K562 (cell line): Measurements from ENCODE around the gene PCMTD2. TPM values are rescaled to one million over a fixed set of nuclear protein-coding genes. Genes with fewer than 3 reads are reported as not detected.
A peak's percentile ranks its signal among the peaks of the same experiment; 100 is the strongest.

Source experiments
- ATAC-seq: fragments of 200-7000 bp; cut with Tn5 transposase; 3 replicates; pipeline ENCODE4 v1.9.1; 2020; ENCODE audit warnings: moderate library complexity
- BruUV-seq: library from RNA; stranded (reverse); fragments of 400-500 nt; replicated peaks from 2 replicates; lab custom pipeline; 2021; lab: Mats Ljungman, UMichigan
- CTCF ChIA-PET: fragments of 300-600 bp; formaldehyde crosslinking; extraction: SDS; loops from one replicate; lab custom pipeline; 2021; ENCODE audit warnings: low intra/inter-chr PET ratio; lab: Yijun Ruan, JAX
- POLR2A ChIA-PET: fragments of 300-600, 350-650 bp; sonication (Branson Sonifier 250); formaldehyde crosslinking; extraction: SDS; loops from one replicate; lab custom pipeline; 2021; ENCODE audit warnings: antibody characterized with exemption, inconsistent platforms; lab: Yijun Ruan, JAX
- DNase-seq, 4 experiments: peaks; one replicate each; pipeline versions ENCODE4 v3.0.0 to v3.0.0-alpha.2; 2011 to 2018; ENCODE audit warnings: low spot score in 3 of 4, mixed read lengths in 3 of 4; ENCODE audit errors: extremely low read depth in 1 of 4
- FAIRE-seq: peaks from 2 replicates; lab custom pipeline; 2011; peaks lifted over from hg19 to GRCh38; lab: Jason Lieb, UNC
- H2AFZ ChIP-seq: 2 replicates; pipeline ENCODE4 v1.6.0; 2011; ENCODE audit warnings: low read depth, low read length, control low read depth, inconsistent platforms
- H3K27ac ChIP-seq: fragments of 200-600 bp; 3 replicates; pipeline ENCODE4 v1.8.0; 2011; ENCODE audit warnings: low read depth, mild to moderate bottlenecking, control low read depth, inconsistent platforms, low read length, moderate library complexity, mixed read lengths; ENCODE audit errors: extremely low read depth
- H3K27me3 ChIP-seq, 2 experiments: fragments of 300-600 bp in 1 of 2; 2 replicates in 1 of 2; 3 replicates in 1 of 2; pipeline versions ENCODE4 v1.6.0 to v1.8.0; 2011; ENCODE audit warnings: inconsistent platforms in 2 of 2, low read length in 2 of 2, mild to moderate bottlenecking in 1 of 2, mixed read lengths in 1 of 2, moderate library complexity in 1 of 2; ENCODE audit not compliant: control insufficient read depth in 2 of 2, insufficient read depth in 2 of 2
- H3K36me3 ChIP-seq: fragments of 300-600 bp; 3 replicates; pipeline ENCODE4 v1.8.0; 2011; ENCODE audit warnings: mild to moderate bottlenecking, low read length, inconsistent platforms; ENCODE audit not compliant: control insufficient read depth, insufficient read depth
- H3K4me1 ChIP-seq, 2 experiments: fragments of 200-600 bp in 1 of 2; replicated peaks in 1 of 2; 2 replicates in 1 of 2; 3 replicates in 1 of 2; pipeline versions ENCODE4 v1.5.1 to v1.8.0; 2011; ENCODE audit warnings: inconsistent platforms in 2 of 2, low read length in 2 of 2, mild to moderate bottlenecking in 1 of 2, mixed read lengths in 1 of 2, moderate library complexity in 1 of 2; ENCODE audit not compliant: control insufficient read depth in 2 of 2, insufficient read depth in 2 of 2
- H3K4me2 ChIP-seq: 2 replicates; pipeline ENCODE4 v1.6.1; 2011; ENCODE audit warnings: low read length, control low read depth, inconsistent platforms, mixed read lengths; ENCODE audit not compliant: insufficient read depth
- H3K4me3 ChIP-seq: fragments of 200-600 bp; sonication (generic), shearing (Covaris generic); 2 replicates; pipeline ENCODE4 v1.5.1; 2016; ENCODE audit warnings: control low read depth, inconsistent platforms
- H3K79me2 ChIP-seq: fragments of 200-600 bp; 3 replicates; pipeline ENCODE4 v1.8.0; 2011; ENCODE audit warnings: low read length, inconsistent platforms; ENCODE audit not compliant: control insufficient read depth, insufficient read depth
- H3K9ac ChIP-seq, 2 experiments: 2 replicates each; pipeline versions ENCODE4 v1.6.0 to v1.6.1; 2011; ENCODE audit warnings: low read depth in 2 of 2, low read length in 2 of 2, control low read depth in 1 of 2, inconsistent platforms in 1 of 2, mild to moderate bottlenecking in 1 of 2, mixed read lengths in 1 of 2; ENCODE audit not compliant: insufficient read depth in 1 of 2
- H3K9me1 ChIP-seq: one replicate; pipeline ENCODE4 v1.6.0; 2011; ENCODE audit warnings: inconsistent platforms, mild to moderate bottlenecking, low read length, moderate library complexity; ENCODE audit not compliant: control insufficient read depth, insufficient read depth
- H3K9me3 ChIP-seq: replicated peaks from 2 replicates; pipeline ENCODE4 v1.5.1; 2011; ENCODE audit warnings: low read depth, low read length, inconsistent platforms; ENCODE audit not compliant: control insufficient read depth, insufficient read depth
- H4K20me1 ChIP-seq: replicated peaks from 2 replicates; pipeline ENCODE4 v1.6.1; 2011; ENCODE audit warnings: low read length, inconsistent platforms, mixed read lengths; ENCODE audit not compliant: control insufficient read depth, insufficient read depth
- ATF3 ChIP-seq, 2 experiments: fragments of 450-650 bp in 1 of 2; sonication (generic) in 1 of 2; formaldehyde crosslinking in 1 of 2; IDR thresholded peaks in 1 of 2; conservative IDR thresholded peaks in 1 of 2; 2 replicates each; pipeline versions ENCODE4 v1.6.1 to v1.8.1; 2016 to 2023; ENCODE audit warnings: mild to moderate bottlenecking in 2 of 2, moderate library complexity in 2 of 2, inconsistent platforms in 1 of 2, missing genetic modification reagents in 1 of 2
- CAMTA2 ChIP-seq: fragments of 250-450 bp; sonication (Bioruptor Pico); conservative IDR thresholded peaks from 2 replicates; pipeline ENCODE4 v1.5.1; 2022
- MYNN ChIP-seq, 2 experiments: sonication (generic); formaldehyde crosslinking in 1 of 2; IDR thresholded peaks; 2 replicates each; pipeline versions ENCODE4 v1.5.0 to v1.6.1; 2016 to 2020; ENCODE audit warnings: antibody characterized with exemption in 1 of 2, missing genetic modification reagents in 1 of 2
- NR2C1 ChIP-seq, 2 experiments: fragments of 450-650 bp; IDR thresholded peaks; 2 replicates each; pipeline ENCODE4 v1.6.1; 2017; ENCODE audit warnings: mild to moderate bottlenecking in 2 of 2, antibody characterized with exemption in 1 of 2, inconsistent platforms in 1 of 2, missing compliant biosample characterization in 1 of 2, missing genetic modification characterization in 1 of 2
- NR2C2 ChIP-seq, 2 experiments: fragments of 200-800 bp in 1 of 2; sonication (Bioruptor generic) in 1 of 2; sonication (generic) in 1 of 2; formaldehyde crosslinking in 1 of 2; IDR thresholded peaks; 2 replicates each; pipeline versions ENCODE4 v1.6.1 to v1.8.0; 2016 to 2022; ENCODE audit warnings: mild to moderate bottlenecking in 1 of 2, missing compliant biosample characterization in 1 of 2, missing genetic modification characterization in 1 of 2, missing genetic modification reagents in 1 of 2
- RBFOX2 ChIP-seq: fragments of 200-400 bp; formaldehyde crosslinking; IDR thresholded peaks from 2 replicates; pipeline ENCODE4 v1.6.1; 2017; ENCODE audit warnings: low read depth, mild to moderate bottlenecking, low read length, moderate library complexity
- RFX1 ChIP-seq: fragments of 450-650 bp; IDR thresholded peaks from 2 replicates; pipeline ENCODE4 v1.6.1; 2016; ENCODE audit warnings: mild to moderate bottlenecking, moderate library complexity
- WGBS: fragments of 100-300 bp; shearing (Covaris generic); methylation state at CpG from one replicate; pipeline ENCODE4 v1.1.6; 2016; ENCODE audit warnings: low coverage, mixed read lengths; ENCODE audit not compliant: insufficient coverage; ENCODE audit errors: missing lambda C conversion rate; 5-methylcytosine and 5-hydroxymethylcytosine counted together
- in situ Hi-C: fragments of 300-500 bp; cut with MboI; formaldehyde crosslinking; loops from 4 replicates; pipeline ENCODE4 v1.15.0; 2018; ENCODE audit warnings: inconsistent platforms, mixed read lengths
- intact Hi-C: fragments of 100-400 bp; cut with micrococcal nuclease; formaldehyde crosslinking; loops from 2 replicates; pipeline ENCODE4 v1.14.2; 2022
- polyA plus RNA-seq, 8 experiments: library from polyadenylated mRNA; depleted of rRNA in 4 of 8; stranded (reverse) in 5 of 8; unstranded in 3 of 8; fragments of >200 nt; fragmentation: Nextera tagmentation in 2 of 8; fragmentation: Illumina TruSeq in 1 of 8; extraction: Ambion mirVana in 2 of 8; extraction: Trizol in 1 of 8; gene quantifications; 2 replicates each; pipeline versions ENCODE4 v1.2.1 to v1.2.3, GENCODE V29; 2011 to 2014; ENCODE audit warnings: inconsistent platforms in 1 of 8, missing spikeins in 1 of 8
- total RNA-seq, 7 experiments: library from RNA; depleted of rRNA in 6 of 7; stranded (reverse); fragments of >200 nt in 6 of 7; fragmentation: Illumina TruSeq in 2 of 7; extraction: Trizol in 2 of 7; gene quantifications; 2 replicates each; pipeline versions ENCODE4 v1.2.1 to v1.2.3, GENCODE V29; 2011 to 2021; ENCODE audit warnings: low replicate concordance in 1 of 7

Gene PCMTD2
- total and polyA plus RNA-seq, 9 of the 15 experiments (the other 6 are each of a cell fraction or from before 2014, with no cell fraction given), result 11.3 to 49.3 (median 28.4) TPM

- ChIA-PET CTCF (no interaction called here), POLR2A (interaction anchor here (1.4 kb wide), 1 partner anchor 12 kb away, joined by 4 read pairs; no protein-coding TSS in a partner anchor)
- WGBS, result 7% methylated on average over 8 of the region's 8 CpGs
- intact Hi-C loops (no loop called here), in situ Hi-C loops (no loop called here)
- peaks cover 0 to 18% of the 10 kb centered on the region in 2 experiments; a peak in 2 of 5 replicates for H3K4me1 ChIP-seq
- H3K9me3 ChIP-seq, result no peaks in the 10 kb centered on the region
- no peak overlapping the region for H3K27ac ChIP-seq
- H3K36me3 ChIP-seq, result no peaks in the 10 kb centered on the region
- peaks cover 24 to 85% of the 10 kb centered on the region in 2 experiments; a peak in 4 of 5 replicates for H3K27me3 ChIP-seq
- H3K79me2 ChIP-seq, result no peaks in the 10 kb centered on the region
- no TSS peak for BruUV-seq
- FAIRE-seq (no peak), DNase-seq (peak in 2 of 4 experiments; percentile 44), ATAC-seq (no peak)
- H3K9me1 ChIP-seq, result no peaks in the 10 kb centered on the region
- TF ChIP-seq NR2C2 (CRISPR knock-in tag; IDR thresholded peaks at IDR 0.05) (no peak), NR2C2 (tag; IDR thresholded peaks at IDR 0.05) (peak; percentile 46), RBFOX2 (no peak), ATF3 (IDR thresholded peaks at IDR 0.05) (peak; percentile 60), ATF3 (CRISPR knock-in tag; conservative IDR thresholded peaks at IDR 0.05) (no peak), NR2C1 (IDR thresholded peaks at IDR 0.05) (peak; percentile 65), NR2C1 (tag; IDR thresholded peaks at IDR 0.05) (peak; percentile 80), MYNN (IDR thresholded peaks at IDR 0.05) (no peak), MYNN (CRISPR knock-in tag; IDR thresholded peaks at IDR 0.05) (no peak), RFX1 (peak; percentile 39), CAMTA2 (CRISPR knock-in tag) (no peak)
- no peak overlapping the region for H3K4me3 ChIP-seq
- H2AFZ ChIP-seq, result no peak overlapping the region
- no peak overlapping the region for H3K4me2 ChIP-seq
- no peaks in the 10 kb centered on the region; the same call in none of the 2 replicates for H4K20me1 ChIP-seq
- H3K9ac ChIP-seq, result no peak overlapping the region
These were observed 14.5 kb upstream of the PCMTD2 start for GRCh38 chr20:64241061-64241460.
